ENCODE measurements around the gene C14orf93. TPM values are rescaled to one million over a fixed set of nuclear protein-coding genes. Genes with fewer than 3 reads are reported as not detected.

C14orf93 gene
- total and polyA plus RNA-seq, 9 of the 15 experiments (the other 6 are each of a cell fraction or from before 2014, with no cell fraction given) = 2.2 to 22.4 (median 16.1) TPM

DNA sequence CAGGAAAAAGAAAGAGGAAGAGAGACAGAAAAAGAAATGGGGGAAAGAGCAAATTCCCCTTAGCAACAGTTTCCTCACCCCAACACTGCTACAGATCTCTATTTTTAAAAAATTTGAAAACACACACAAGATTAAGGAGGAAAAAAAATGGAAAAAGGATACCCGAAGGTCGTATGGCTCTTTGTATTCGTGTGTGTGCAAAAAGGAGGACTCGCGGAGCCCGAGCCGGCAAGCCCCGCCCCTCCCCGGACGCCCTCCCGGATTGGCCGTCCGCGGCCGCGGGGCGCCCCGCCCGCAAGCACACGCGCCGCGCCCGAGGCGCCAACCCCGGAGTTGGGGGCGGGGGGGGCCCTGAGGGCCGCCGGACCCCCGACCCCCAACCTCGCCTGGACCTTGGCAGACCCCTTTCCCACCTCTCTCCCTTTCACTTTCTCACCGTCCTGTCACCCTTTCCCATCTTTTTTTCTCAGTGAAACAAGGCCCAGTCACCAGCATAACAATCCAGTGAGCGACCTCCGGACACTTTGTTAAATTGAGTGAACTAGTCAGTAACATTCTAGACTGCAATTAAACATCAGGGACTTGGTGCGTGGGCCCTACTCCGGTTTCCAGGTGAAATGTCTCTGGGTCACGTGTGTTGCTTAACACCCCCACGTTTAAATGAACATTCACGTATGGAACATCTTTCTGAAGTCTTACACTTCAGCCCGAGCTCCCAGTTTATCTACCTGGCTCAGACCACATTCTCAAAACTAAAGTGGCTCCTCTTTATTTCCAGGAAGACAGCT lies at the start of gene C14orf93 (continued):
- TF ChIP-seq, protein P1, sequence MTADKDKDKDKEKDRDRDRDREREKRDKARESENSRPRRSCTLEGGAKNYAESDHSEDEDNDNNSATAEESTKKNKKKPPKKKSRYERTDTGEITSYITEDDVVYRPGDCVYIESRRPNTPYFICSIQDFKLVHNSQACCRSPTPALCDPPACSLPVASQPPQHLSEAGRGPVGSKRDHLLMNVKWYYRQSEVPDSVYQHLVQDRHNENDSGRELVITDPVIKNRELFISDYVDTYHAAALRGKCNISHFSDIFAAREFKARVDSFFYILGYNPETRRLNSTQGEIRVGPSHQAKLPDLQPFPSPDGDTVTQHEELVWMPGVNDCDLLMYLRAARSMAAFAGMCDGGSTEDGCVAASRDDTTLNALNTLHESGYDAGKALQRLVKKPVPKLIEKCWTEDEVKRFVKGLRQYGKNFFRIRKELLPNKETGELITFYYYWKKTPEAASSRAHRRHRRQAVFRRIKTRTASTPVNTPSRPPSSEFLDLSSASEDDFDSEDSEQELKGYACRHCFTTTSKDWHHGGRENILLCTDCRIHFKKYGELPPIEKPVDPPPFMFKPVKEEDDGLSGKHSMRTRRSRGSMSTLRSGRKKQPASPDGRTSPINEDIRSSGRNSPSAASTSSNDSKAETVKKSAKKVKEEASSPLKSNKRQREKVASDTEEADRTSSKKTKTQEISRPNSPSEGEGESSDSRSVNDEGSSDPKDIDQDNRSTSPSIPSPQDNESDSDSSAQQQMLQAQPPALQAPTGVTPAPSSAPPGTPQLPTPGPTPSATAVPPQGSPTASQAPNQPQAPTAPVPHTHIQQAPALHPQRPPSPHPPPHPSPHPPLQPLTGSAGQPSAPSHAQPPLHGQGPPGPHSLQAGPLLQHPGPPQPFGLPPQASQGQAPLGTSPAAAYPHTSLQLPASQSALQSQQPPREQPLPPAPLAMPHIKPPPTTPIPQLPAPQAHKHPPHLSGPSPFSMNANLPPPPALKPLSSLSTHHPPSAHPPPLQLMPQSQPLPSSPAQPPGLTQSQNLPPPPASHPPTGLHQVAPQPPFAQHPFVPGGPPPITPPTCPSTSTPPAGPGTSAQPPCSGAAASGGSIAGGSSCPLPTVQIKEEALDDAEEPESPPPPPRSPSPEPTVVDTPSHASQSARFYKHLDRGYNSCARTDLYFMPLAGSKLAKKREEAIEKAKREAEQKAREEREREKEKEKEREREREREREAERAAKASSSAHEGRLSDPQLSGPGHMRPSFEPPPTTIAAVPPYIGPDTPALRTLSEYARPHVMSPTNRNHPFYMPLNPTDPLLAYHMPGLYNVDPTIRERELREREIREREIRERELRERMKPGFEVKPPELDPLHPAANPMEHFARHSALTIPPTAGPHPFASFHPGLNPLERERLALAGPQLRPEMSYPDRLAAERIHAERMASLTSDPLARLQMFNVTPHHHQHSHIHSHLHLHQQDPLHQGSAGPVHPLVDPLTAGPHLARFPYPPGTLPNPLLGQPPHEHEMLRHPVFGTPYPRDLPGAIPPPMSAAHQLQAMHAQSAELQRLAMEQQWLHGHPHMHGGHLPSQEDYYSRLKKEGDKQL (CRISPR knock-in tag; IDR thresholded peaks at IDR 0.05; ENCODE audit: borderline replicate concordance) = no peak
- no peak for TF ChIP-seq ZNF184 (CRISPR knock-in tag; IDR thresholded peaks at IDR 0.05)
- TF ChIP-seq TRIM24 (IDR thresholded peaks at IDR 0.05) = no peak
- 0 out of 2 replicates have a peak, but pooled peaks have one; percentile 25 for TF ChIP-seq LEF1 (IDR thresholded peaks at IDR 0.05)
- peak; percentile 73 for TF ChIP-seq SPI1 (IDR thresholded peaks at IDR 0.05; ENCODE audit: borderline replicate concordance, low read depth, low read length)
- no peak for TF ChIP-seq ETS1 (conservative IDR thresholded peaks at IDR 0.05; ENCODE audit: control insufficient read depth, low read depth, low read length)
- TF ChIP-seq KLF1 (tag; IDR thresholded peaks at IDR 0.05) = 0 out of 2 replicates have a peak, but pooled peaks have one; percentile 35
- TF ChIP-seq CBX1 (IDR thresholded peaks at IDR 0.05; ENCODE audit: low read depth) = no peak
- TF ChIP-seq CREB3L1 (IDR thresholded peaks at IDR 0.05; ENCODE audit: borderline replicate concordance, low read depth) = peak; percentile 64; the same call in 1 of the 2 replicates
- TF ChIP-seq, protein P2, sequence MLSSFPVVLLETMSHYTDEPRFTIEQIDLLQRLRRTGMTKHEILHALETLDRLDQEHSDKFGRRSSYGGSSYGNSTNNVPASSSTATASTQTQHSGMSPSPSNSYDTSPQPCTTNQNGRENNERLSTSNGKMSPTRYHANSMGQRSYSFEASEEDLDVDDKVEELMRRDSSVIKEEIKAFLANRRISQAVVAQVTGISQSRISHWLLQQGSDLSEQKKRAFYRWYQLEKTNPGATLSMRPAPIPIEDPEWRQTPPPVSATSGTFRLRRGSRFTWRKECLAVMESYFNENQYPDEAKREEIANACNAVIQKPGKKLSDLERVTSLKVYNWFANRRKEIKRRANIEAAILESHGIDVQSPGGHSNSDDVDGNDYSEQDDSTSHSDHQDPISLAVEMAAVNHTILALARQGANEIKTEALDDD (IDR thresholded peaks at IDR 0.05) = peak; percentile 18; the same call in 1 of the 2 replicates
- TF ChIP-seq, protein P3, sequence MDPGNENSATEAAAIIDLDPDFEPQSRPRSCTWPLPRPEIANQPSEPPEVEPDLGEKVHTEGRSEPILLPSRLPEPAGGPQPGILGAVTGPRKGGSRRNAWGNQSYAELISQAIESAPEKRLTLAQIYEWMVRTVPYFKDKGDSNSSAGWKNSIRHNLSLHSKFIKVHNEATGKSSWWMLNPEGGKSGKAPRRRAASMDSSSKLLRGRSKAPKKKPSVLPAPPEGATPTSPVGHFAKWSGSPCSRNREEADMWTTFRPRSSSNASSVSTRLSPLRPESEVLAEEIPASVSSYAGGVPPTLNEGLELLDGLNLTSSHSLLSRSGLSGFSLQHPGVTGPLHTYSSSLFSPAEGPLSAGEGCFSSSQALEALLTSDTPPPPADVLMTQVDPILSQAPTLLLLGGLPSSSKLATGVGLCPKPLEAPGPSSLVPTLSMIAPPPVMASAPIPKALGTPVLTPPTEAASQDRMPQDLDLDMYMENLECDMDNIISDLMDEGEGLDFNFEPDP (CRISPR knock-in tag; IDR thresholded peaks at IDR 0.05) = no peak
- no peak for TF ChIP-seq THAP7 (CRISPR knock-in tag; IDR thresholded peaks at IDR 0.05)
